Endothelial cell (in vitro differentiated cells): ENCODE data around the gene TCERG1L. TPM values are rescaled to one million over a fixed set of nuclear protein-coding genes. Genes with fewer than 3 reads are reported as not detected.
A peak's percentile ranks its signal among the peaks of the same experiment; 100 is the strongest.
"Not testable (repeated sequence)": the region's sequence is repeated elsewhere in the genome, so short reads cannot be mapped to it uniquely, and the experiment has no call there.

Experiments used
- DNase-seq: peaks from one replicate; pipeline ENCODE4 v3.0.0; 2021; ENCODE audit warnings: low spot score
- H3K27ac Mint-ChIP-seq: one replicate; pipeline ENCODE4 v1.8.0; 2021; ENCODE audit warnings: mixed read lengths, inconsistent platforms; ENCODE audit not compliant: unreplicated experiment
- H3K27me3 Mint-ChIP-seq: one replicate; pipeline ENCODE4 v1.8.0; 2021; ENCODE audit warnings: mild to moderate bottlenecking, moderate library complexity, mixed read lengths, inconsistent platforms; ENCODE audit not compliant: unreplicated experiment
- H3K36me3 Mint-ChIP-seq: one replicate; pipeline ENCODE4 v1.8.0; 2021; ENCODE audit warnings: mild to moderate bottlenecking, low read depth, mixed read lengths, inconsistent platforms; ENCODE audit not compliant: unreplicated experiment
- H3K4me1 Mint-ChIP-seq: one replicate; pipeline ENCODE4 v1.8.0; 2021; ENCODE audit warnings: mild to moderate bottlenecking, mixed read lengths, inconsistent platforms; ENCODE audit not compliant: unreplicated experiment
- H3K4me3 Mint-ChIP-seq: one replicate; pipeline ENCODE4 v1.8.0; 2021; ENCODE audit warnings: mild to moderate bottlenecking, mixed read lengths, inconsistent platforms; ENCODE audit not compliant: unreplicated experiment
- H3K9me3 Mint-ChIP-seq: one replicate; pipeline ENCODE4 v1.8.0; 2021; ENCODE audit warnings: mixed read lengths, inconsistent platforms; ENCODE audit not compliant: unreplicated experiment
- total RNA-seq: library from RNA; stranded (reverse); fragmentation: NEBNext Ultra II Directional; extraction: Animal tissue kit (Norgen Biotek cat#: 25700); gene quantifications from one replicate; pipeline ENCODE4 v1.2.1, GENCODE V29; 2021; ENCODE audit not compliant: unreplicated experiment
- TF ChIP-seq, protein P1 (sequence below): fragments of 200-600 bp; sonication (generic); IDR thresholded peaks from one replicate; pipeline ENCODE4 v1.5.0; 2021; ENCODE audit warnings: antibody characterized with exemption; ENCODE audit not compliant: unreplicated experiment

TCERG1L gene
- total RNA-seq, 1 donor from 2014 or later = not detected

DNA sequence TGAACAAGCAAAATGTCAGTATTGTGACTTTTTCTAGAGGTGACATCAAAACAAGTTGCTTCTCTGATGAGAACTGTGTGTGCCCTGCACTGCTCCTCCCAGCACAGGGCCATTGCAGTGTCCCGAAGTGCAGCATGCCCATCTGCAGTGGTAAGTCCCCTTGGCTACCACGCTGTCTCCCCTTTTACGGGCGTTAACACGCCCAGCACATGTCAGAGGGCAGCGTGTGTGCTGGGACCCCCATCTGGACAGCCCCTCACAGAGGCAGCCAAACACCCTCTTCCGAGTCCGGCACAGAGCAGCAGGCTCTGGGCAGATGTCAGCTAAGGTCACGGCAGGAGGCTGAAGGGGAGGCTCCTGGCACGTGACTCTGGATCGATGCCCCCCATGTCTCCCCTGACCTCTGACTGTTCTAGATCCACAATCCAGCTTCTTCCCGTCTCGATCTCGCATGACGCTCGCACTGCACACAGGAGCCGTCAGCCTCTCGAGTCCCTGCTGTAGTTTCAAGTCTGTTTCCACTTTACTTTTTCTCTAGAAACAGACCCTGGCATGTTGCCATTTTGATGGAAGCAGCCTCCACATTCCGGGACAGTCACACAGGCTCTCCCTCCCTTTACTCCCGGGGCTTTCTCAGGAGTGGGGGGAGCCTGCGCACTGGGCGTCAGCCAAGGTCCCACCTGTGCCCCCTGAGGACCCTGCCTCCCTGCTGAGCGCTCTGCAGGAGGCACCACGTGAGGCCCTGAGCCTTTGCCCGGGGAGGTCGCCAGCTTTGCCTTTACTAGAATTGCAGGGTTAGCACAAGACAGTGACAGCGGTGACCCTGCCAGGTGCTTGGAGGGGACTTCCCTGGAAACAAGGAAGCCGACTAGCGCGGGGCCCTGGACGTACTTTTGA lies 133.8 kb downstream of the TCERG1L start:
- H3K36me3 Mint-ChIP-seq = peaks cover 14% of the 10 kb centered on the region
- H3K4me1 Mint-ChIP-seq = no peaks in the 10 kb centered on the region
- TF ChIP-seq, protein P1, sequence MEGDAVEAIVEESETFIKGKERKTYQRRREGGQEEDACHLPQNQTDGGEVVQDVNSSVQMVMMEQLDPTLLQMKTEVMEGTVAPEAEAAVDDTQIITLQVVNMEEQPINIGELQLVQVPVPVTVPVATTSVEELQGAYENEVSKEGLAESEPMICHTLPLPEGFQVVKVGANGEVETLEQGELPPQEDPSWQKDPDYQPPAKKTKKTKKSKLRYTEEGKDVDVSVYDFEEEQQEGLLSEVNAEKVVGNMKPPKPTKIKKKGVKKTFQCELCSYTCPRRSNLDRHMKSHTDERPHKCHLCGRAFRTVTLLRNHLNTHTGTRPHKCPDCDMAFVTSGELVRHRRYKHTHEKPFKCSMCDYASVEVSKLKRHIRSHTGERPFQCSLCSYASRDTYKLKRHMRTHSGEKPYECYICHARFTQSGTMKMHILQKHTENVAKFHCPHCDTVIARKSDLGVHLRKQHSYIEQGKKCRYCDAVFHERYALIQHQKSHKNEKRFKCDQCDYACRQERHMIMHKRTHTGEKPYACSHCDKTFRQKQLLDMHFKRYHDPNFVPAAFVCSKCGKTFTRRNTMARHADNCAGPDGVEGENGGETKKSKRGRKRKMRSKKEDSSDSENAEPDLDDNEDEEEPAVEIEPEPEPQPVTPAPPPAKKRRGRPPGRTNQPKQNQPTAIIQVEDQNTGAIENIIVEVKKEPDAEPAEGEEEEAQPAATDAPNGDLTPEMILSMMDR = no peak
- H3K9me3 Mint-ChIP-seq = peaks cover 40% of the 10 kb centered on the region
- no peaks in the 10 kb centered on the region for H3K27me3 Mint-ChIP-seq
- H3K27ac Mint-ChIP-seq = no peak overlapping the region
- H3K4me3 Mint-ChIP-seq = no peak overlapping the region
- DNase-seq = no peak

DNA sequence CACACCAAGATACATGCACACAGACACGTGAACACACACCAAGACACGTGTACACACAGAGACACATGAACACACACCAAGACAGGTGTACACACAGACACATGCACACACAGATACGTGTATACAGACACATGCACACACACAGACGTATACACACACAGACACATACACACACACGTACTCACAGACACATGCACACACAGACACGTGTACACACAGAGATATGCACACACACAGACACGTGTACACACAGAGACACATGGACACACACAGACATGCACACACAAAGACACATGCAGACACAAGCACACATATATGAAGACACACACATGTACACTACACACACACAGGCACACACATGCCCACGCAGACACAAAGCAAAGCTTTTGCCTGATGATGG lies 134.6 kb downstream of the TCERG1L start:
- DNase-seq = no peak
- Mint-ChIP-seq H3K27me3 (no peaks in the 10 kb centered on the region), H3K9me3 (peaks cover 40% of the 10 kb centered on the region), H3K27ac (no peak overlapping the region), H3K4me1 (no peaks in the 10 kb centered on the region), H3K36me3 (peaks cover 14% of the 10 kb centered on the region), H3K4me3 (no peak overlapping the region)
- TF ChIP-seq, protein P1 = no peak

DNA sequence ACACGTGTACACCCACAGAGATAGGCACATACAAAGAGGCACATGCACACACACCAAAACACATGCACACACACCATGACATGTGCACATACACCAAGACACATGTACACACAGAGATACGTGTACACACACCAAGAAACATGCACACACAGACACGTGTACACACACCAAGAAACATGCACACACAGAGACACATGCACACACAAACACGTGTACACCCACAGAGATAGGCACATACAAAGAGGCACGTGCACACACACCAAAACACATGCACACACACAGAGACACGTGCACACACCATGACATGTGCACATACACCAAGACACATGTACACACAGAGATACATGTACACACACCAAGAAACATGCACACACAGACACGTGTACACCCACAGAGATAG lies 135.2 kb downstream of the TCERG1L start:
- H3K27ac Mint-ChIP-seq, H3K4me3 Mint-ChIP-seq, H3K27me3 Mint-ChIP-seq, H3K4me1 Mint-ChIP-seq, DNase-seq: not testable (repeated sequence)
- Mint-ChIP-seq H3K36me3 (peaks cover 14% of the 10 kb centered on the region), H3K9me3 (peaks cover 38% of the 10 kb centered on the region)

DNA sequence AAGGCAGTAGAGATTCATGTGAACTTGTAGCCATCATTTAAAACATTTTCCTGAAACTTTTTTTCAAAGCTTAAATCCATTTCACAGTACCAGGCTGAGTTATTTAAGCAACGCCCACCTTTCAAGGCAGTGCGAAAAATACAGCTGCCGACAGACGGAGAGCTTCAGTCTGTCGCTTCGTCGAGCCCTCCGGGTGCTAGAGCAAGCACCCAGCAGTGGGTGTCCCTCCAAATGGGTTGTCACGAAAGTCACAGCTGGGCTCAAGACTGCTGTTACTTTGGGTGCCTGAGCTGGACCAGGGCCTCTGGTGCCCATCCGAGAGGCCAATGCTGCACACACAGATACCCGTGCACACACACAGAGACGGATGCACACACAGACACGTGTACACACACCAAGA lies 135.6 kb downstream of the TCERG1L start:
- TF ChIP-seq, protein P1 = no peak
- H3K36me3 Mint-ChIP-seq = peaks cover 14% of the 10 kb centered on the region
- H3K4me3 Mint-ChIP-seq = peak overlapping the region; percentile 81
- H3K27me3 Mint-ChIP-seq = no peaks in the 10 kb centered on the region
- H3K4me1 Mint-ChIP-seq = no peaks in the 10 kb centered on the region
- no peak for DNase-seq
- peaks cover 37% of the 10 kb centered on the region for H3K9me3 Mint-ChIP-seq
- no peak overlapping the region for H3K27ac Mint-ChIP-seq

DNA sequence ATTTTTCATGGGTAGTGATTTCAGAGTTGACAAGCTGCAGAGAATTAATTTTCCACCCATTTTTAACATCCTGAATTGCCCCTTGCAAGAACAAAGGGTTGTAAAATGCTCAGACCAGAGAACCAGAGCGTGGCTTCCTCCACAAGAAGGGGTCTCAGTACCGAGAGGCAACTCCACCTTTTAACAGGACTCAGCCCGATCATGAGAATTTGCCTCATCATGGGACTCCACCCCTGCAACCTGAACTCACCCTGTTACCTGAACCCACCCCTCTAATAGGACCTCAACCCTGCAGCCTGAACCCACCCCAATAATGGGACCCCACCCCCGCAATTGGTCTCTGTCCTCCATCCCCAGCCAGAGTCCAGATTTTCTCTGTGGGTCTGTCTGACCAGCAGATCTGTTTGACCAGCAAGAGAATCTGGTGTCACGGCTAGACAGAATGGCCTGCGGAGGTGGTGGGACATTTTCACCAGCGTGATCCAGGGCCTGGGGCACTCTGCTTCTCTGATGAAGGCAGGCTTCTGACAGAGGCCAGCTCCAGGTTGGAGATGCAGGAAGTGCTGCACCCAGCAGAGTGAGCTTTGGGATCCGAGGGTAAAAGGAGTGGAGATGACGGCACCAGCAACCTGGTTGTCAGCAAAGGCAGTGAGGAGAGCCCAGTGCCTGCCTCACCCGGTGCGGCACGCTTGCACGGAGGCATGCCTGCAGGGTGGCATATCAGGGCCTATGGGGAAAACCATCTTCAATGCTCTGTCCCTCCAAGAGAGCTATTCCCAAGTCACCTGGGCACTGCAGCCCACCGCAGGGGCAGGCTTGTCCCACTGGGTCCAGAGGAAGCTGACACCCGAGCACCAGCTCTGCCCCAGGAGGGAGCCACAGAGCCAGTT lies 136.6 kb downstream of the TCERG1L start:
- H3K27ac Mint-ChIP-seq = no peak overlapping the region
- TF ChIP-seq, protein P1 = no peak
- no peak for DNase-seq
- peaks cover 32% of the 10 kb centered on the region for H3K9me3 Mint-ChIP-seq
- peaks cover 14% of the 10 kb centered on the region for H3K36me3 Mint-ChIP-seq
- no peaks in the 10 kb centered on the region for H3K27me3 Mint-ChIP-seq
- no peak overlapping the region for H3K4me3 Mint-ChIP-seq
- no peaks in the 10 kb centered on the region for H3K4me1 Mint-ChIP-seq
